Bronchial epithelial cell (primary cell): ENCODE results near the gene PIM3. TPM values are rescaled to one million over a fixed set of nuclear protein-coding genes. Genes with fewer than 3 reads are reported as not detected.
A peak's percentile ranks its signal among the peaks of the same experiment; 100 is the strongest.
"Not testable (repeated sequence)": the region's sequence is repeated elsewhere in the genome, so short reads cannot be mapped to it uniquely, and the experiment has no call there.

Experiments
- DNase-seq: peaks from one replicate; pipeline ENCODE4 v3.0.0-alpha.2; 2010; ENCODE audit warnings: low read depth
- FAIRE-seq: peaks from 2 replicates; lab custom pipeline; 2011; peaks lifted over from hg19 to GRCh38; lab: Jason Lieb, UNC
- H3K27me3 ChIP-seq: 2 replicates; pipeline ENCODE4 v1.5.1; 2011; ENCODE audit warnings: low read length; ENCODE audit not compliant: control insufficient read depth, insufficient read depth
- H3K36me3 ChIP-seq: 2 replicates; pipeline ENCODE4 v1.5.1; 2011; ENCODE audit warnings: low read length; ENCODE audit not compliant: control insufficient read depth, insufficient read depth
- H3K4me3 ChIP-seq: 2 replicates; pipeline ENCODE4 v1.5.1; 2011; ENCODE audit warnings: mild to moderate bottlenecking, low read depth, low read length, control low read depth
- CTCF ChIP-seq: IDR thresholded peaks from 2 replicates; pipeline ENCODE4 v1.5.1; 2011; ENCODE audit warnings: mild to moderate bottlenecking, moderate library complexity, low read length, control low read depth, inconsistent platforms; ENCODE audit not compliant: insufficient read depth, severe bottlenecking
- total RNA-seq: library from RNA; depleted of rRNA; stranded (reverse); fragments of >200 nt; gene quantifications from 2 replicates; pipeline ENCODE4 v1.2.1, GENCODE V29; 2014

Gene PIM3
- total RNA-seq, 1 donor from 2014 or later, result 67.1 TPM

- Histone ChIP-seq H3K36me3 (no peaks in the 10 kb centered on the region), H3K27me3 (no peaks in the 10 kb centered on the region), H3K4me3 (no peak overlapping the region)
- FAIRE-seq (no peak), DNase-seq (no peak)
- no peak for TF ChIP-seq CTCF
Observed at GRCh38 chr22:49944399-49944891, 16.1 kb upstream of the PIM3 start.

- not testable (repeated sequence) for H3K36me3 ChIP-seq, FAIRE-seq, H3K27me3 ChIP-seq, DNase-seq, H3K4me3 ChIP-seq
Observed at GRCh38 chr22:49945042-49945794, 15.4 kb upstream of the PIM3 start.

- H3K36me3 ChIP-seq, result no peaks in the 10 kb centered on the region
- no peak for TF ChIP-seq CTCF
- no peak for FAIRE-seq
- peak; percentile 48 for DNase-seq
- no peaks in the 10 kb centered on the region for H3K27me3 ChIP-seq
- H3K4me3 ChIP-seq, result no peak overlapping the region
Observed at GRCh38 chr22:49946612-49947295, 13.8 kb upstream of the PIM3 start.

- no peak for TF ChIP-seq CTCF
- DNase-seq (no peak), FAIRE-seq (no peak)
- no peak overlapping the region for H3K4me3 ChIP-seq
- no peaks in the 10 kb centered on the region for H3K27me3 ChIP-seq
- no peaks in the 10 kb centered on the region for H3K36me3 ChIP-seq
Observed at GRCh38 chr22:49947296-49947622, 13.3 kb upstream of the PIM3 start.

- no peak for TF ChIP-seq CTCF
- DNase-seq (no peak), FAIRE-seq (no peak)
- Histone ChIP-seq H3K4me3 (peak overlapping the region; percentile 35), H3K36me3 (no peaks in the 10 kb centered on the region), H3K27me3 (no peaks in the 10 kb centered on the region)
Observed at GRCh38 chr22:49948116-49948957, 12.2 kb upstream of the PIM3 start.
